DMS53 treated with DMSO at 0.1 percent for 48 hours (cell line): ENCODE results near the gene ZNF692.
"Not testable (repeated sequence)": the region's sequence is repeated elsewhere in the genome, so short reads cannot be mapped to it uniquely, and the experiment has no call there.

Experiments
- DNase-seq: peaks from one replicate; lab custom pipeline; 2025; ENCODE audit not compliant: unreplicated experiment; lab: John Stamatoyannopoulos, UW

Gene ZNF692

GRCh38 chr1:248882427-248882826 lies 23.5 kb upstream of the ZNF692 start:
- not testable (repeated sequence) for DNase-seq

- no peak for DNase-seq
Observed at GRCh38 chr1:248881261-248881660, 22.4 kb upstream of the ZNF692 start.

- DNase-seq: peak; percentile 96
Observed at GRCh38 chr1:248873993-248874533, 15.2 kb upstream of the ZNF692 start.

GRCh38 chr1:248873409-248873992 lies 14.6 kb upstream of the ZNF692 start:
- peak; percentile 95 for DNase-seq

GRCh38 chr1:248872752-248873408 lies 14.0 kb upstream of the ZNF692 start:
- DNase-seq: peak; percentile 81

- no peak for DNase-seq
Observed at GRCh38 chr1:248871837-248872401, 13.0 kb upstream of the ZNF692 start.

GRCh38 chr1:248862998-248863881 lies 4.4 kb upstream of the ZNF692 start:
- peak; percentile 65 for DNase-seq

GRCh38 chr1:248862695-248862997 lies 3.8 kb upstream of the ZNF692 start:
- DNase-seq: no peak

GRCh38 chr1:248861616-248862015 lies 2.7 kb upstream of the ZNF692 start:
- no peak for DNase-seq

GRCh38 chr1:248860007-248860406 lies 1.1 kb upstream of the ZNF692 start:
- no peak for DNase-seq

- DNase-seq: peak; percentile 74
Observed at GRCh38 chr1:248858096-248858890, 592 bp downstream of the ZNF692 start.

- no peak for DNase-seq
Observed at GRCh38 chr1:248857749-248858095, 1.2 kb downstream of the ZNF692 start.

GRCh38 chr1:248857201-248857600 lies 1.7 kb downstream of the ZNF692 start:
- no peak for DNase-seq

GRCh38 chr1:248856176-248856575 lies 2.7 kb downstream of the ZNF692 start:
- no peak for DNase-seq

GRCh38 chr1:248855580-248855979 lies 3.3 kb downstream of the ZNF692 start:
- DNase-seq: no peak

- DNase-seq: no peak
Observed at GRCh38 chr1:248853663-248854375, 5.1 kb downstream of the ZNF692 start.

GRCh38 chr1:248852481-248853405 lies 6.1 kb downstream of the ZNF692 start:
- no peak for DNase-seq

GRCh38 chr1:248851390-248851789 lies 7.5 kb downstream of the ZNF692 start:
- DNase-seq: no peak
